B cell (primary cell): Measurements from ENCODE around the gene ACADS. TPM values are rescaled to one million over a fixed set of nuclear protein-coding genes. Genes with fewer than 3 reads are reported as not detected.

Experiments
- ATAC-seq: fragments of 200-7000 bp; cut with Tn5 transposase; one replicate; pipeline ENCODE4 v1.10.0; 2021; ENCODE audit warnings: low read depth, mild to moderate bottlenecking, moderate number of reproducible peaks, moderate library complexity
- CTCF ChIA-PET: fragments of 350-600 bp; sonication (Branson Sonifier 250); formaldehyde crosslinking; loops from one replicate; lab custom pipeline; 2021; ENCODE audit warnings: antibody characterized with exemption, inconsistent platforms; lab: Charles Lee
- POLR2A ChIA-PET: fragments of 350-600 bp; sonication (Branson Sonifier 250); formaldehyde crosslinking; loops from one replicate; lab custom pipeline; 2021; ENCODE audit warnings: antibody characterized with exemption; lab: Charles Lee
- DNase-seq: peaks from one replicate; pipeline ENCODE4 v3.0.0; 2013
- H2AFZ ChIP-seq: 2 replicates; pipeline ENCODE4 v1.6.1; 2012; ENCODE audit warnings: mild to moderate bottlenecking, low read depth, low read length; ENCODE audit not compliant: insufficient read depth, poor library complexity, severe bottlenecking
- H3K27ac ChIP-seq, 2 donors: 1 replicate in 1 of 2; 2 replicates in 1 of 2; pipeline ENCODE4 v1.5.1; 2012 to 2013; ENCODE audit warnings: low read length in 2 of 2, mild to moderate bottlenecking in 2 of 2, moderate library complexity in 1 of 2
- H3K27me3 ChIP-seq, 4 experiments: fragments of 200-600 bp in 1 of 4; sonication (generic) in 1 of 4; replicated peaks in 1 of 4; 1 replicate in 2 of 4; 2 replicates in 2 of 4; pipeline versions ENCODE4 v1.6.1 to v1.7.0; 2013 to 2016; ENCODE audit warnings: low read length in 3 of 4, mild to moderate bottlenecking in 2 of 4, mixed read lengths in 1 of 4, moderate library complexity in 1 of 4; ENCODE audit not compliant: insufficient read depth in 4 of 4, control insufficient read depth in 3 of 4; ENCODE audit errors: control extremely low read depth in 1 of 4
- H3K36me3 ChIP-seq, 2 experiments: replicated peaks in 1 of 2; 1 replicate in 1 of 2; 2 replicates in 1 of 2; pipeline versions ENCODE4 v1.6.1 to v1.7.1; 2013; ENCODE audit warnings: low read length in 1 of 2; ENCODE audit not compliant: insufficient read depth in 2 of 2, control insufficient read depth in 1 of 2; ENCODE audit errors: control extremely low read depth in 1 of 2, extremely low read depth in 1 of 2
- H3K4me1 ChIP-seq, 2 donors: fragments of 200-600 bp in 1 of 2; sonication (generic) in 1 of 2; 1 replicate in 1 of 2; 2 replicates in 1 of 2; pipeline versions ENCODE4 v1.5.1 to v1.6.1; 2013 to 2017; ENCODE audit warnings: low read length in 2 of 2; ENCODE audit not compliant: control insufficient read depth in 2 of 2, insufficient read depth in 2 of 2
- H3K4me2 ChIP-seq: replicated peaks from 2 replicates; pipeline ENCODE3; 2012; ENCODE audit warnings: mild to moderate bottlenecking, low read depth, low read length; ENCODE audit not compliant: poor library complexity, severe bottlenecking
- H3K4me3 ChIP-seq, 5 experiments: fragments of 200-600 bp in 1 of 5; sonication (generic) in 1 of 5; 1 replicate in 3 of 5; 2 replicates in 2 of 5; pipeline versions ENCODE4 v1.5.1 to v1.7.0; 2011 to 2016; ENCODE audit warnings: low read length in 4 of 5, mild to moderate bottlenecking in 4 of 5, low read depth in 2 of 5, control low read depth in 1 of 5, moderate library complexity in 1 of 5; ENCODE audit not compliant: insufficient read depth in 1 of 5; ENCODE audit errors: control extremely low read depth in 1 of 5, extremely low read depth in 1 of 5
- H3K79me2 ChIP-seq: fragments of 200-600 bp; sonication (generic); one replicate; pipeline ENCODE4 v1.6.0; 2016; ENCODE audit warnings: low read length; ENCODE audit not compliant: control insufficient read depth, insufficient read depth
- H3K9ac ChIP-seq: fragments of 200-600 bp; sonication (generic); 2 replicates; pipeline ENCODE4 v1.6.1; 2017; ENCODE audit warnings: mild to moderate bottlenecking, low read length, moderate library complexity
- H3K9me3 ChIP-seq, 3 donors: one replicate each; pipeline versions ENCODE4 v1.6.1 to v1.7.1; 2013; ENCODE audit warnings: low read length in 2 of 3; ENCODE audit not compliant: control insufficient read depth in 2 of 3, insufficient read depth in 1 of 3; ENCODE audit errors: control extremely low read depth in 1 of 3
- H4K20me1 ChIP-seq: 2 replicates; pipeline ENCODE4 v1.6.0; 2012; ENCODE audit warnings: mild to moderate bottlenecking, low read length; ENCODE audit not compliant: insufficient read depth, control insufficient read depth, poor library complexity, severe bottlenecking
- H3K27ac Mint-ChIP-seq: one replicate; pipeline ENCODE4 v1.8.0; 2021; ENCODE audit warnings: mixed read lengths
- H3K27me3 Mint-ChIP-seq: one replicate; pipeline ENCODE4 v1.8.0; 2021; ENCODE audit warnings: mixed read lengths
- H3K4me1 Mint-ChIP-seq: one replicate; pipeline ENCODE4 v1.8.0; 2021; ENCODE audit warnings: mixed read lengths
- H3K4me3 Mint-ChIP-seq: one replicate; pipeline ENCODE4 v1.8.0; 2021; ENCODE audit warnings: mixed read lengths
- H3K9me3 Mint-ChIP-seq: one replicate; pipeline ENCODE4 v1.8.0; 2022; ENCODE audit warnings: mixed read lengths; ENCODE audit not compliant: insufficient read depth
- CTCF ChIP-seq: fragments of 200-600 bp; IDR thresholded peaks from one replicate; pipeline ENCODE4 v1.8.0; 2022; ENCODE audit warnings: antibody characterized with exemption, mild to moderate bottlenecking
- EZH2 ChIP-seq: IDR thresholded peaks from 2 replicates; pipeline ENCODE4 v1.6.1; 2012; ENCODE audit warnings: borderline replicate concordance, low read depth, mild to moderate bottlenecking, moderate library complexity, low read length; ENCODE audit not compliant: insufficient read depth, poor library complexity, severe bottlenecking
- WGBS: methylation state at CpG from one replicate; pipeline ENCODE4 v1.1.5; 2013; ENCODE audit warnings: missing lambda C conversion rate; ENCODE audit not compliant: insufficient coverage; 5-methylcytosine and 5-hydroxymethylcytosine counted together
- intact Hi-C: fragments of 100-400 bp; cut with micrococcal nuclease; formaldehyde crosslinking; loops from one replicate; pipeline ENCODE4 v1.10.0; 2022
- polyA plus RNA-seq: library from polyadenylated mRNA; depleted of rRNA; stranded (reverse); fragments of >200 nt; gene quantifications from 2 replicates; pipeline ENCODE4 v1.2.3, GENCODE V29; 2012
- total RNA-seq, 2 donors: library from RNA; stranded (reverse); fragments of 120-200 nt in 1 of 2; gene quantifications; 1 replicate in 1 of 2; 2 replicates in 1 of 2; pipeline versions ENCODE4 v1.2.3 to v1.2.4, GENCODE V29; 2013 to 2022

Gene ACADS
- total and polyA plus RNA-seq, 2 donors (not counting 1 experiment from before 2014, with no cell fraction given) = 6.8 to 10.0 TPM

- Histone ChIP-seq H4K20me1 (no peaks in the 10 kb centered on the region), H3K27ac (no peak overlapping the region), H3K4me3 (no peak overlapping the region), H2AFZ (no peak overlapping the region), H3K4me2 (no peak overlapping the region), H3K9me3 (no peaks in the 10 kb centered on the region), H3K79me2 (peaks cover 5% of the 10 kb centered on the region), H3K4me1 (peaks cover 3 to 7% of the 10 kb centered on the region in 2 donors), H3K36me3 (peaks cover 5 to 42% of the 10 kb centered on the region in 2 experiments), H3K27me3 (no peaks in the 10 kb centered on the region), H3K9ac (no peak overlapping the region)
- no peaks in the 10 kb centered on the region for H3K9me3 Mint-ChIP-seq
- no peak overlapping the region for H3K4me3 Mint-ChIP-seq
- intact Hi-C loops = no loop called here
- 100% methylated on average over 1 of the region's 1 CpG for WGBS
- ChIA-PET CTCF (interaction anchor here (1.6 to 4.4 kb wide), 2 partner anchors 55 to 270 kb away, joined by 4 to 19 read pairs; no protein-coding TSS in a partner anchor), POLR2A (no interaction called here)
- no peaks in the 10 kb centered on the region for H3K27me3 Mint-ChIP-seq
- no peak for DNase-seq
- H3K27ac Mint-ChIP-seq = no peak overlapping the region
- TF ChIP-seq EZH2 = no peak
- no peak for TF ChIP-seq CTCF
- peaks cover 8% of the 10 kb centered on the region for H3K4me1 Mint-ChIP-seq
- ATAC-seq = no peak
These were observed 23.0 kb upstream of the ACADS start for GRCh38 chr12:120702637-120703036.

- H3K27ac Mint-ChIP-seq = no peak overlapping the region
- H3K4me3 ChIP-seq = no peak overlapping the region
- H3K4me3 Mint-ChIP-seq = no peak overlapping the region
- POLR2A ChIA-PET = no interaction called here
- intact Hi-C loops = no loop called here
- H3K79me2 ChIP-seq = peaks cover 5% of the 10 kb centered on the region
- no peak for TF ChIP-seq CTCF
- no peak for TF ChIP-seq EZH2
- H3K27ac ChIP-seq = no peak overlapping the region
- H3K27me3 Mint-ChIP-seq = no peaks in the 10 kb centered on the region
- no peaks in the 10 kb centered on the region for H3K9me3 ChIP-seq
- CTCF ChIA-PET = interaction anchor here (0.5 to 4.4 kb wide), 2 partner anchors 24 to 55 kb away, joined by 3 to 19 read pairs; no protein-coding TSS in a partner anchor
- no peak overlapping the region for H2AFZ ChIP-seq
- ATAC-seq (no peak), DNase-seq (no peak)
- no peaks in the 10 kb centered on the region for H4K20me1 ChIP-seq
- peaks cover 3 to 5% of the 10 kb centered on the region in 2 donors for H3K4me1 ChIP-seq
- no peak overlapping the region for H3K9ac ChIP-seq
- peaks cover 5 to 35% of the 10 kb centered on the region in 2 experiments for H3K36me3 ChIP-seq
- WGBS = 92% methylated on average over 4 of the region's 11 CpGs
- no peaks in the 10 kb centered on the region for H3K27me3 ChIP-seq
- no peak overlapping the region for H3K4me2 ChIP-seq
- peaks cover 8% of the 10 kb centered on the region for H3K4me1 Mint-ChIP-seq
- no peaks in the 10 kb centered on the region for H3K9me3 Mint-ChIP-seq
These were observed 22.2 kb upstream of the ACADS start for GRCh38 chr12:120703311-120703942.
